ENCODE data around the gene FRMD4B.
A peak's percentile ranks its signal among the peaks of the same experiment; 100 is the strongest.
"Not testable (repeated sequence)": the region's sequence is repeated elsewhere in the genome, so short reads cannot be mapped to it uniquely, and the experiment has no call there.

Gene FRMD4B

DNA sequence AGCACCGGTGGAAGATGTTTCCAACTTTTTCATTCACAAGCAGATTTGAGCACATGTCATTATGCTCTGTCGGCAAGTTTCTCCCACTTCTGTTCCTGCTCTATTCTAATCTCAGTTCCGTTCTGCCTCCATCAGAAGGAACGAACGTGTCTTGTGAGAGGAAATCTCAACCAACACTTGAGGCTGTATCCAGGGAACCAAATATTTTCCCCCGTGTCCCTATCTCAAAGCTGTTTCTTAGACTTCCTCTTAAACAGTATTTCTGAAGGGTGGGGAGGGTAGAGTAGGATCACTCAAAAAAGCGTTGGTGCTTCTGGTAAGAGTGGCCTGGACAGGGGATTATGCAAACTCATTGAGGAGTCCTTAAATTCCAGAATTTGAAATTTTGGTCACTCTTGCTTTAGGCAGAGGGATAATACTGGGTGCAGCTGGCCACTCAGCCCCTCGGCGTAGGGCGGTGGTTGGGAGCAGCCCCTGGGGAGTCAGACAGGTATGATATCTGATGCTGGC, 54.9 kb downstream of the FRMD4B start:
- no peak for DNase-seq
- in situ Hi-C loops (cut with HindIII; ENCODE audit: low pct_ligation_motif_present, low pct_unique_long_range_greater_than_20kb, low sequenced_read_pairs): no loop called here

DNA sequence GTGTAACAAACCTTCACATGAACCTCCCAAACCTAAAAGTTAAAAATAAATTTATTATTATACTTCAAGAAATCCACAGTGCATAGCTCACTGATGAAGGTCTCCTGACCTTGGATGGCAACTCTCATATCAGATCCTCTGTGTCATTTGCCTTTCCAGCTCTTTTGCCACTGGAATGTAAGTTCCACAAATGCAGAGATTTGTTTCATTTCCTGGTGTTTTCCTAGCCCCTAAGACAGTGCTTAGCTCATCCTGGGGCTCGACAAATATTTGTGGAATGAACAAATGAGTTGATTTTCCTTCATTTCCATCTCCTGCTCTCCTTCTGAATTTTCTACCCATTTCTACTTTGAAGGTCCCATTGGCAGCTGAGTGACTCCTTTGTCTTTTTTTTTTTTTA, 56.0 kb downstream of the FRMD4B start:
- in situ Hi-C loops (cut with HindIII; ENCODE audit: low pct_ligation_motif_present, low pct_unique_long_range_greater_than_20kb, low sequenced_read_pairs): no loop called here
- DNase-seq: no peak

DNA sequence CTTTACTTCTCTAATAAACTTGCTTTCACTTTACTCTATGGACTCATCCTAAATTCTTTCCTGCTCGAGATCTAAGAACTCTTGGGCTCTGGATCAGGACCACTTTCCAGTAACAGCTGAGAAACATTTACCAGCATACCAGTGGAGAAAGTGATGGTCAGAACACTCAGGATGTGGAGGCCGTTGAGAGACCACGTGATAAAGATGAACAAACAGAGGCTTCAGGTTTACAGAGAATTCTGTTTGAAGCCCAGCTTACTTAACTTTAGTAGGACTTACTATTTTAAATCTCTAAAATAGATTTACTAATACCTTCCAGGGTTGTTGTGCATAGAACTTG, 57.0 kb downstream of the FRMD4B start:
- in situ Hi-C loops (cut with HindIII; ENCODE audit: low pct_ligation_motif_present, low pct_unique_long_range_greater_than_20kb, low sequenced_read_pairs): no loop called here
- no peak for DNase-seq

DNA sequence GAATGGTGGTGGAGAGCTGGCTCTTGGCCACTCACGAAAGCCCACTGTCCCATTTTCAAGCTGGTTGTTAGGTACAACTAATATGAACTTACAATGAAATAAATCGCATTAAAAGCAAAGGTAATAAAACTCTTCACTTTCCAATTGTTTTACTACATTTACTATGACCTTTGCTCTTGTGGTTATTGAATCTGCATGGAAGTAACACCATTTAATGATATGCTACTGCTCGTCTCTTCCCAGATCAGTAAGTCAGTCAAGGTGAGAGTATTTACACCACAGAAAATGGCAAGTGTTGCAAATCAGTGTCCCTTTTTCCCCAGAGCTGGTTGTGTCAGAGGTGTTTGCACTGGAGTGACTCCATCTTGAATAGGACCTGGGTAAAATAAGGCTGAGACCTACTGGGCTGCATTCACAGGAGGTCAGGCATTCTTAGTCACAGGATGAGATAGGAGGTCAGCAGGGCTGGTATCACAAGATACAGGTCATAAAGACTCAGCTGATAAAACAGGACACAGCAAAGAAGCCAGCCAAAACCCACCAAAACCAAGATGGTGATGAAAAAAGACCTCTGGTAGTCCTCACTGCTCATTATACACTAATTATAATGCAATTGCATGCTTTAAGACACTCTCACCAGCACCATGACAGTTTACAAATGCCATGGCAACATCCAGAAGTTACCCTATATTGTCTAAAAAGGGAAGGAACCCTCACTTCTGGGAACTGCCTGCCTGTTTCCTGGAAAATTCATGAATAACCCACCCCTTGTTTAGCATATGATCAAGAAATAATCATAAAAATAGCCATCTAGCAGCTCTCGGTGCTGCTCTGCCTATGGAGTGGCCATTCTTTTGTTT, 57.6 kb downstream of the FRMD4B start:
- no peak for DNase-seq
- in situ Hi-C loops (cut with HindIII; ENCODE audit: low pct_ligation_motif_present, low pct_unique_long_range_greater_than_20kb, low sequenced_read_pairs): no loop called here

DNA sequence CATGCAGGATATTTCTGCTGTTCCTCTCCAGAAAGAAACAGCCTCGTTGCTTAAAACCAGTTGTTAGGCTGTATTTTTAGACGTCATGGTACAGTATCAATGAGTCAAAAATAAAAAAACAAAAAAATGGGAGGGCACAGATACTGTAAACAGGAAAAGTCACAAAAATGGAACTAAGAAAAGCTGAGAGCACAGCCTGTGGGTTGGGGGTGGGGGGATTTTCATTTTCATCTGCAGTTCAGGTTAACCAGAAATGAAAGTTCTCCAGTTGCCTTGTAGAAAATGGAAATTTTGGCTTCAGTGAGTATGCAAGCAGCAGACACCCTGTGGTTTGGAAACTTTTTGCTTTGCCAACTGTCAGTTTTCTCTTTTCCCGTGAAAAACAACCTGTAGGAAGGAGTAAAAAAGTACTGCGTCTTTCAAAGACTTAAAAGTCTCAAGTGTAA, 59.0 kb downstream of the FRMD4B start:
- DNase-seq: no peak

DNA sequence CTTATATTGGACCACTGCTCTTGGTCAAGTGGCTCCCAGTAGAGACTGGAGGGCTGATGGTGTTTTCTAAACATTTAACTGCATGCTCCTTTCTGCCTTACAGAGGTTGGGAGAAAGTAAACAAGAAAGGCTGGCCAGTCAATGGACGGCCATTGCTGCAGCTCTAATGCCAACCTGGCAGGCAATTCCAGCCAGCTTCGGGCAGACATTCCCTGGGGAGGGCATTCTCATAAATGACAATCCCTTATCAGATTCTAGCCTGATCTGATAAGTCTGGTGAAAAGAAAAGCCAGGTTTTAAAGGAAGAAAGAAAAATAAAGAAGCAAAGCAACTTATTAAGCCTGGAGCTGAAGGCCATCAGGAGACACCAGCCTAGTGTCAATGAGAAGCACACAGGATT, 60.7 kb downstream of the FRMD4B start:
- in situ Hi-C loops (cut with HindIII; ENCODE audit: low pct_ligation_motif_present, low pct_unique_long_range_greater_than_20kb, low sequenced_read_pairs): no loop called here
- no peak for DNase-seq

More for the DNA sequence above, 59.0 kb downstream of the FRMD4B start:
- in situ Hi-C loops (cut with HindIII; ENCODE audit: low pct_ligation_motif_present, low pct_unique_long_range_greater_than_20kb, low sequenced_read_pairs): no loop called here

DNA sequence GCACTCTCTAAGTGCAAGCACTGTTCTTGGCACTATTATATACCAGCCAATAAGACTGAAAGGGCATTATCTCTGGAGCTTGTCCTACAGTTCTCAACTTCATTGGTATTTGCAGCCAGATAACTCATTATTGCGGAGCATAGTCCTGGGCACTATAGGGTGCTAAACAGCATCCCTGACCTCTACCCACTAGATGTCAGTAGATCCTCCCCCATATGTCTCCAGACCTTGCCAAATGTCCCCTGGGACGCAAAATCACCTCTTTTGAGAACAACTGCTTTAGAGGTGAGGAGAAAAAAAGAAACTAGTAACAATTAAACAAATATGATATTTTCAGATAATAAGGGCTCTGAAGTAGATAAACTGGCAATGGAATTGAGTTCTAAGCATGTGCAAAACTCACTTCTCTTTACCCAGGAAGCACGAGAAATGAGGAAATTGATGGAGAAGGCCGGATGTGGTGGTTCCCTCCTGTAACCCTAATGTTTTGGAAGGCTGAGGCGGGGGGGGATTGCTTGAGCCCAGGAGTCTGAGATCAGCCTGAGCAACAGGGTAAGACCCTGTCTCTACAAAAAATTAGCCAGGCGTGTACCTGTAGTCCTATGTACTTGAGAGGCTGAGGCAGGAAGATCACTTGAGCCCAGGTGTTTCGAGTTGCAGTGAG, 61.4 kb downstream of the FRMD4B start:
- in situ Hi-C loops (cut with HindIII; ENCODE audit: low pct_ligation_motif_present, low pct_unique_long_range_greater_than_20kb, low sequenced_read_pairs): no loop called here
- no peak for DNase-seq

DNA sequence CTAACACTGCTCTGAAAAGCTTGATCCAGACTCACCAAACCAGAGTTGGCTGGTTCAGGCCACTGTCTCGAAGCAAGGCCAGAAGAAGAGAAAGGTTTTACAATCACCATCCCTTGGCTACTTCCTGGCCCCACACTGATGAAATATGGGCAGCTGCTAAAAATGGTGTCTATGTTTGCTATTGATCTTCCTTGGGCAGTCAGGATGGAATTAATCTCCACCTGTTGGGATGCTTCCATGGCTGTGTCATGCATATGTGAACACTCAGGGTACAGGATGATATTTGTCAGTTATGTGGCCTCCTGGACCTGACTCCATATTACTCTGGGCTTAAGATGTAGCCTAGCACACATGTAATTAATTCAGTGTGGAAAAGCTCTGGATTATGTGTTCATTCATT, 61.9 kb downstream of the FRMD4B start:
- in situ Hi-C loops (cut with HindIII; ENCODE audit: low pct_ligation_motif_present, low pct_unique_long_range_greater_than_20kb, low sequenced_read_pairs): no loop called here
- DNase-seq: no peak

DNA sequence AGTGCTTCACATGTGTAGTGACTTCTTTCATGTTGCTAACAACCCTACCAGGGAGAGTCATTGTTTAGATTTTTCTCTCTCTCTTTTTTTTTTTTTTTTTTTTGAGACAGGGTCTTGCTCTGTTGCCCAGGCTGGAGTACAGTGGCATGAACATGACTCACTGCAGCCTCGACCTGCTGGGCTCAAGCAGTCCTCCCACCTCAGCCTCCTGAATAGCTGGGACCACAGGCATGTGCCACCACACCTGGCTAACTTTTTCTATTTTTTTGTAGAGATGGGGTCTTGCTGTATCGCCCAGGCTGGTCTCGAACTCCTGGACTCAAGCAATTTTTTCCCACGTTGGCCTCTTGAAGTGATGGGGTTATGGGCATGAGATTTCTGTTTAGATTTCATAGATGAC, 63.4 kb downstream of the FRMD4B start:
- in situ Hi-C loops (cut with HindIII; ENCODE audit: low pct_ligation_motif_present, low pct_unique_long_range_greater_than_20kb, low sequenced_read_pairs); DNase-seq: not testable (repeated sequence)

DNA sequence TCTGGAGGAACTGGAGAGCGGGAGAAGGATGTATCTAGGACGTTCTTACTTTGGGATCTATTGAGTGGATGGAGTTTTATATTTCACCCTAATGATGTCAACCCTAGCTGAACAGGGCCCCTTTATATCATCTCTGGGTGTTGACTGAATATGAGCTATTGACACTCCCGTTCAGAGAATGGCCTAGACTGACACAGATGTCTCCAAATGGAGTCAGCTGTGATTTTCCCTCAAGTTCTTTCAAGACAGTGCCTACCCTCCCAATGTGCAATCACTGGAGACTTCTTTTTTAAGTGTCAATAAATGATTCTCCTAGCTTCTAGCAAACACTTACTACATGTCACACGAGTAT, 63.8 kb downstream of the FRMD4B start:
- in situ Hi-C loops (cut with HindIII; ENCODE audit: low pct_ligation_motif_present, low pct_unique_long_range_greater_than_20kb, low sequenced_read_pairs): no loop called here

DNA sequence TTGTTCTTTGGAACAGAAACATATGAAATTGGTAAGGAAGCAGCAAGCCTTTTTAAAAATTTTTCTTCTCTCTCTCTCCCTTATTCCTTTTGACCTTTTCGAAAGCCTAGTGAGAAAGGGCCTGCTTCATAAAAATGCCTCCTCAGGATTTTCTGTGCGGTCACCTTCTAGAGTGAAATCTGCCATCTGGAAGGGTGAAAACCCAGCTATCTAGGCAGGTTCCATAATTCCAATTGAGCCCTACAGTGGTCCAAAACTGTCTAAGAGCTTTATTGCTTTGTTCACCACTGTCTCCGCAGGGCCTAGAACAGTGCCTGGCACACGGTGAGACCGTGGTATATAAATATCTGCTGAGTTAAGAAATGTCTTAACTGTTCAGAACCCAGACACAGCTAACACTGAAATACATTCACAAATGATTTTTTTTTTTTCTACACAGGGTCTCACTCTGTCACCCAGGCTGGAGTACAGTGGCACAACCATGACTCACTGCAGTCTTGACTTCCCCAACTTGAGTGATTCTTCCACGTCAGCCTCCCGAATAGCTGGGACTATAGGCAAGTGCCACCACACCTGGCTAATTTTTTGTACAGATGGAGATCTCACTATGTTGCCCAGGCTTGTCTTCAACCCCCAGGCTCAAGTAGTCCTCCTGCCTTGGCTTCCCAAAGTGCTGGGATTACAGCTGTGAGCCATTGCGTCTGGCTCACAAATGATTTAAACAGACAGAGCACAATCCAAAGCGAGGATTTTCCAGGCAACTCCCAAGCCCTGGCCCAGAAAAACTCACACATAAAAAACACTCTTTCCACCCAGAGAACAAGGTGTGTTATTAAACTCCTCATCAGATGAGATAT, 64.4 kb downstream of the FRMD4B start:
- in situ Hi-C loops (cut with HindIII; ENCODE audit: low pct_ligation_motif_present, low pct_unique_long_range_greater_than_20kb, low sequenced_read_pairs): no loop called here
- no peak for DNase-seq

More for the DNA sequence above, 63.8 kb downstream of the FRMD4B start:
- no peak for DNase-seq

DNA sequence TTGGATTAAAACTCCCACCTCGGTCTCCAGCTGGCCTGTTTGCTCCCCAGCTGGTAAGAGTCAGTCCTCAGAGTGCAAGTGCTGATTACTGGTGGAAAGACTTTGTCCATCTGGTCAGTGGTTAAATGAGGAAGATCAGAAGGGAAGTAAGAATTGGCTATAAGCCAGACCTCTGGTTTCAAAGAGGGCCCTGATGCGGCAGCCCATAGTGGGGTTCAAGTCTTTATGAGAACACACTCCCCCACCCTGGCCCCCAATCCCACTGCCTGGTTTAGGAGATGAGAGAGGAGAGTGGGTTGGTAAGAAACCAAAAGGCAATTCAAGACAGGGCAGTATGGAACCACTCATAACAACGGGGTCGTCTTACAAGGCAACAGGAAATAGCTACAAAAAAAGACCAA, 65.0 kb downstream of the FRMD4B start:
- DNase-seq: no peak
- in situ Hi-C loops (cut with HindIII; ENCODE audit: low pct_ligation_motif_present, low pct_unique_long_range_greater_than_20kb, low sequenced_read_pairs): no loop called here

DNA sequence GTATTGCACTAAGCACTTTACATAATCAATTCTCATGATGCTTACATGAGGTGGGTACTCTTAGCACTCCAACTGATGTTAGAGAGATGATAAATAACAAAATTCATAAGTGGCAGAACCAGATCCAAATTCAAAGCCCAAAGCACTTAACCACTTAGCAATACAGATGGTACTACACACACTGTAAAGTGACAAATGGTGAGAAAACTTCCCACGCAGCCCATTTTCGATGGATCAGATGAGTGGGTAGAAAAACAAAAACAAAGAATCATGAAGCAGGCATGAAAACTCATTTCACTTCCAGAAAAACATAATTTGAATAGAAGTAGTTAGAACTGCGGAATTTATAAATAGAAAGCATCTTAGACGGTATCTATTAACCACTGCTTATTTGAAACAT, 66.2 kb downstream of the FRMD4B start:
- in situ Hi-C loops (cut with HindIII; ENCODE audit: low pct_ligation_motif_present, low pct_unique_long_range_greater_than_20kb, low sequenced_read_pairs): no loop called here
- DNase-seq: no peak

DNA sequence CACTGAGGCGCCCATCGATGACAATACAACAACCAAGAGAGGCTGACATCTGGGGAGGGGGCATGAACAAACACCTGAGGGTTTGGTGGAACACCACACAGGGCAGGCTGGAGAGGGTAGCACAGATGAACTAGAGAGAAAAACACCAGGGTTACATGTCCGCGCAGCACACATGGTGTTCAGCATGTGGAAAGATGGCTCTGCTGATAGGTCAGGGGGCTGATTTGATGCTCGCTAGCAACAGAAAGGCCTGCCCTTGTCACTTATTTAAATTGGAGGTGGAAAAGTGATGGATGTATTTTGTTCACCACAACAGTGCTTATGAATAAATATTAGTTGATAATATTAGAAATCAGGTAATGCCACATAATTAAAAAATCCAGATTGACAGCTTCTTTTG, 67.5 kb downstream of the FRMD4B start:
- in situ Hi-C loops (cut with HindIII; ENCODE audit: low pct_ligation_motif_present, low pct_unique_long_range_greater_than_20kb, low sequenced_read_pairs): no loop called here
- DNase-seq: no peak

DNA sequence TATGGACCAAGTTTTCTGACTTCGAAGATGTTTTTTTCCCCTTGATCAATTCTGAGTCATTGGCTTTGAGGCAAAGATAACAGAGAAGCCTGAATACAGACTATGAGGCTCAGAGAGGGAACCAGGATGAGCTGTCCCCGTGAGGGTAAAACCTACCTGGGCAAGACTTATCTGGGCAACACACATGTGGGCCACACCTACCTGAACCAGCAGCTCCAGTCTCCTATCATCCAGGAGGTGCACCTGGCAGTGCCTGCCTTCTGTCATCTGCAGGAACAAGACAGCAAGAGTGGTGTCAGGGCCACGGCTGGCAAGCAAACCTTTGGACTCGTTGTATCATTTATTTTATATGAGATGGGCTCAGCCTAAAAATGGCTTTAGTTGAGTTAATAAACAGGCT, 72.6 kb downstream of the FRMD4B start:
- no peak for DNase-seq
- in situ Hi-C loops (cut with HindIII; ENCODE audit: low pct_ligation_motif_present, low pct_unique_long_range_greater_than_20kb, low sequenced_read_pairs): no loop called here

DNA sequence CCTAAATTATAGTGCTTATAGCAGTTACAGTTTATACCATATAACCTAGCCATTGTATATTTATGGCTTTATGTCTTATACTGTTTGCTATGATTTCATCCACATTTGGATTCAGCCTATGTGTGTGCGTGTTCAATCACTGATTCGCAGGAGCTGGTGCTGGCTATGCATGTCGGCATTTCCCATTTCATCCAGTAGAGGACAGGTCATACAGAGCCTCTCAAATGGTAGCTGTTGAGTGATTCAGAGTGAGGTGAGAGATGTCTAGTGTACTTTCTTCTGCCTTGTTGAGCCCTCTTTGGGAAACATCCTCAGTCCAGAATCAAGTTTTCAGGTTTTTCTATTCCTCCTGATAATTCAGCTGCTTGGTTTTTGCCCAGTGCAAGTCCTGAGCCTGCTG, 76.1 kb downstream of the FRMD4B start:
- peak; percentile 54 for DNase-seq
- in situ Hi-C loops (cut with HindIII; ENCODE audit: low pct_ligation_motif_present, low pct_unique_long_range_greater_than_20kb, low sequenced_read_pairs): no loop called here

DNA sequence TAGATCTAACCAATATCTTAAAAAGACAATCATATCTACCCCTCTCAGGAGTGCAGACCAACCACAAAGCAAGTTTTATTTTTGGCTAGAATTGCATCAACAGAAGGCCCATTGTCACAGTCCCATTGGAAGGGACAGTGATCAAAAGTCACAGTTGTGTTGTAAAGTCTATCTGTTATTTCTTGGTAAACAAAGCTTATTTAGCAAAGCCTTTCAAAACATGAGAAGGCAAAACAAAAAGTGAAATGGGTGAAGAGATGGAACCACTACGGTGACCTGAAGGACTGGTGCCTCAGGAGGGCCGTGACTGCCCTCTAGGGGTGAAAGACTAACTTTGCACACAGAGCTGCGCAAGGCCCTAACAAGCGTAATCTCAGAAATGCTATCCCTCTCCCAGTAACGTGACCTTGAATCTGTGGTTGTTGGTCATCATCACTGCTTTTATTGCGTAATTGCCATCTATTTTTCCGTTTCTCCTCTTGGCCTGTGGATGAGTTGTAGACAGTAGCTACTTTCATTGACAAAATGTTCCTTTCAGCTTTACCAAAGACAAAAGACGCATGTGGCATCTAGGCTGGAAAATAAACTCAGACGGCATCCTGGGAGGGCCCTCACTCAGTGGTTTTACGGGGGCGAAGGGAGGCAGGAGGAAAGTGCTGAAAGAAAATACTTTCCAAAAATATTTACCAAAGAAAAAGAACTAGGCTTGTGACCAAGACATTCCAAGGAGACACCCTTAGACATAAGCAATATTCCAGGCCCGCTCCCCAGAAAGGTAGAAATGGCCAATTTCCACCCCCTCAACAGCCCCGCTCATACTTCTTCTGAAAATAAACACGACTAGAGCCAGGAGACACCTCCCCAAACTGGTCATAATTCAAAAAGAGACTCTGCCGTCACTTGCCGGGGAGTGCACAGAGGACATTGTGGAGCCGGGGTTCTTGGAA, 79.4 kb downstream of the FRMD4B start:
- in situ Hi-C loops (cut with HindIII; ENCODE audit: low pct_ligation_motif_present, low pct_unique_long_range_greater_than_20kb, low sequenced_read_pairs): no loop called here
- DNase-seq: peak; percentile 71

DNA sequence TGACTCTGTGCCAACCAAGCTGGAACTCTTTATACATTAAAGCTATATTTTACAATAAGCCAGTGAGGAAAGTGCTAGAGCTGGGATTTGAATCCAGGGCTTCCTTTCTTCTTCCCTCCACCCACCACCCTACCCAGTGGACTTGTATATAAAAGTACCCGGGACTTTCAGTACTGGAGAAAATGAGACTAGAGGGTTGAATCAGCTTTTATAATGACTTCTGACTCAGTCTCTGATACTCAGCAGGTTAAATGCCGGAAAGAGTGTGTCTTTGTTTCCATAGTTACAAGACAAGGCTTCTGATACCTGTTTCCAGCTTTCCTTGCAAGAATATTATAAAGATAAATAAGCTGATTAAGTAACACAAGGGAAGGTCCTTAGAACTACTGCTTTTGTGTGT, 80.9 kb downstream of the FRMD4B start:
- peak; percentile 17 for DNase-seq
- in situ Hi-C loops (cut with HindIII; ENCODE audit: low pct_ligation_motif_present, low pct_unique_long_range_greater_than_20kb, low sequenced_read_pairs): no loop called here
